Measurements from ENCODE around the gene FAM111A.
"Not testable (repeated sequence)": the region's sequence is repeated elsewhere in the genome, so short reads cannot be mapped to it uniquely, and the experiment has no call there.

The FAM111A gene, protein sequence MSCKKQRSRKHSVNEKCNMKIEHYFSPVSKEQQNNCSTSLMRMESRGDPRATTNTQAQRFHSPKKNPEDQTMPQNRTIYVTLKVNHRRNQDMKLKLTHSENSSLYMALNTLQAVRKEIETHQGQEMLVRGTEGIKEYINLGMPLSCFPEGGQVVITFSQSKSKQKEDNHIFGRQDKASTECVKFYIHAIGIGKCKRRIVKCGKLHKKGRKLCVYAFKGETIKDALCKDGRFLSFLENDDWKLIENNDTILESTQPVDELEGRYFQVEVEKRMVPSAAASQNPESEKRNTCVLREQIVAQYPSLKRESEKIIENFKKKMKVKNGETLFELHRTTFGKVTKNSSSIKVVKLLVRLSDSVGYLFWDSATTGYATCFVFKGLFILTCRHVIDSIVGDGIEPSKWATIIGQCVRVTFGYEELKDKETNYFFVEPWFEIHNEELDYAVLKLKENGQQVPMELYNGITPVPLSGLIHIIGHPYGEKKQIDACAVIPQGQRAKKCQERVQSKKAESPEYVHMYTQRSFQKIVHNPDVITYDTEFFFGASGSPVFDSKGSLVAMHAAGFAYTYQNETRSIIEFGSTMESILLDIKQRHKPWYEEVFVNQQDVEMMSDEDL

DNA sequence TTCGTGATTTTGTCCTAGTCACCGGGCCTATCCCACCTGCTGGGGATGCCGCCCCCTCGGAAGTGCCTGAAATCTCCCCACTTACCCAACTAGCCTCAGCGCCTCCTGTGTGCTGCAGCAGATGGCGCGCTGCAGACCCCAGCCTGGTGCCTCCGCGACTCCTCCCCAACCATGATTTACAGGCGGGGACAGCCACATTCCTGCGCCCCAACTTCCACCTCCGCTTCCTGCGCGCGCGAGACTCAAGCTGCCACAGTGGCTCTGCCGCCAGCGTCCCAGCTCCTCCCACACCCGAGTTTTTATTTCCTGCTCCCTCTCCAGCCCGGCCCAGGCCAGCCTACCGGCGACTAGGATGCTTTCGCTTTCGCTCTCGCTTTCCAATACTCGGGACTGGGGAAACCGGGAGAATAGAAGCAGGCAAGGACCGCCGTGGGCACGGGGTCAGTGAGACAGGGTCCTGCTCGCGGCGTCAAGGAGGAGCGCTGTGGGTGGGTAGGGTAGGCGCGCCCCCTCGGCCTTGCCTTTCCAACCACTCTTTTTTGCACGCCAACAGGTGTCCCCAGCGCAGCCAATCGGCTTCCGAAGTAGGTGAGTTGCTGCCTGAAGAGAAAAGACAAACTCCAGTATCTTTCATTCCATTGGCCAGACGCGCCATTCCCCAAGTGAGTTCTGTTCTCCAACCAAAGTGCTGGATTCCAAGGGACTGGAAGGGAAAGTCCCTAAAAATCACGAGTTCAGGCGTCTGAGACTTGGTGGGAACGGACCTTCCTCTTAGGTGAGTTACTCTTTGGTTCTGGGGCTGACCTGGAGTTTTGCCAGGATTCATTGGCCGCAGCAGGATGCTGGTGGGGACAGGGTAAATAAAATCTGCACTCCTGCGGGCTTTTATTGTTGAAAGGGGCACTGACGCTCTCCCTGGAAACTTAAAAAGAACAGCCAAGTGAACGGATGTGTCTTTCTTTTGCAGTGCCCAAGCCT is at the start of gene FAM111A:
FAM111A (plus strand) TSS at position 327 of the 978 bp plus-strand sequence. CDS start 6,017 bp downstream, outside the sequence.
- peak within 1 kb of the TSS; percentile 89 to 94 for H3K4me3 ChIP-seq (ENCODE audit: low read depth in 1 of 2, low read length in 2 of 2)
- peaks cover 28 to 29% of the 10 kb centered on the region in 2 donors for H3K4me1 ChIP-seq (ENCODE audit: control insufficient read depth in 1 of 2, insufficient read depth in 2 of 2, low read length in 2 of 2)
- peak within 1 kb of the TSS; percentile 98 for H3K27ac ChIP-seq (ENCODE audit: low read depth, low read length)
- peak within 1 kb of the TSS; percentile 88 for H3K9ac ChIP-seq (ENCODE audit: low read depth in 1 of 2, low read length in 2 of 2)
- no peaks in the 10 kb centered on the region for H3K27me3 ChIP-seq (ENCODE audit: control insufficient read depth in 1 of 2, insufficient read depth in 2 of 2, low read length in 2 of 2)
- H3K36me3 ChIP-seq (ENCODE audit: control insufficient read depth in 1 of 2, insufficient read depth in 2 of 2, low read length in 2 of 2): peaks cover 0 to 4% of the 10 kb centered on the region in 2 donors
- no peaks in the 10 kb centered on the region for H3K9me3 ChIP-seq (ENCODE audit: control insufficient read depth in 1 of 2, low read length in 2 of 2)

DNA sequence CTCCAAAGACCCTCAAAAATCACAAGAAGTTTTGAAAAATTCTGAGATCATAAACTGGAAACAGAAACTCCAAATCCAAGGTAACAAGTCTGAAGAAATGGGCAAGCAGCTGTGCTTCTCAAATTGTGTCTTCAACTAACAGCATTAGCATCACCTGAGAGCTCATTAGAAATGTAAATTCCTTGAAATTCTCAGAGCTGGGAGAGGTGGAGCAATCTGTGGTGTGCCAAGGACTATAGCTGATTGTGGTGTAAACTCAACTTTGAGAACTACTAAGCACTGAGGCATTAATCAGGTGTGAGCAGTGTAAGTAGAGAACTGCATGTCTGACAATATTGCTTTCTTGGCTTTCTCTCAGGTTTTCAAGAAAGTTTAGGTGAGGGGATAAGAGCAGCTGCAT is 49.1 kb upstream of the FAM111A start:
- H3K9ac ChIP-seq (ENCODE audit: low read depth in 1 of 2, low read length in 2 of 2); H3K9me3 ChIP-seq (ENCODE audit: control insufficient read depth in 1 of 2, low read length in 2 of 2); H3K4me1 ChIP-seq (ENCODE audit: control insufficient read depth in 1 of 2, insufficient read depth in 2 of 2, low read length in 2 of 2); H3K4me3 ChIP-seq (ENCODE audit: low read depth in 1 of 2, low read length in 2 of 2); H3K36me3 ChIP-seq (ENCODE audit: control insufficient read depth in 1 of 2, insufficient read depth in 2 of 2, low read length in 2 of 2); H3K27ac ChIP-seq (ENCODE audit: low read depth, low read length); H3K27me3 ChIP-seq (ENCODE audit: control insufficient read depth in 1 of 2, insufficient read depth in 2 of 2, low read length in 2 of 2): not testable (repeated sequence)

DNA sequence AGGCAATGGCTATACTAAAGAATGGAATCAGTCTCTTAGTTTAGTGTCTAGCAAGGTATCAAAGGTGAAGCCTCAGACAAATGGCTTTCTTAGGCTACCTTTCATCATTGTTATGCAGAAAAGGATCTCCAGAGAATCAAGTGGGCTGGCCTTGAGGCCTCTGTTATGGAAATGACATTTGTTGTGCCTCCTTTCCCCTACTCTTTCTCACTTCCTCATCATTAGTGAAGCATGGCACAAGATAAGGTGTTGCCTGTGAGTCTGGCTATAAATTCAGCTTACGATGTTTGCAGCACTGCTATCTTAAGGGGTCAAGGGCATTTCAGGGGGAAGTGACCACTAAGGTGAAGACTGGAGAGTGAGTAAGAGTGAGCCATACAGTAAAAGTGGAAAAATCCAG is 47.4 kb upstream of the FAM111A start:
- not testable (repeated sequence) for H3K27ac ChIP-seq (ENCODE audit: low read depth, low read length); H3K9me3 ChIP-seq (ENCODE audit: control insufficient read depth in 1 of 2, low read length in 2 of 2); H3K4me3 ChIP-seq (ENCODE audit: low read depth in 1 of 2, low read length in 2 of 2); H3K4me1 ChIP-seq (ENCODE audit: control insufficient read depth in 1 of 2, insufficient read depth in 2 of 2, low read length in 2 of 2); H3K9ac ChIP-seq (ENCODE audit: low read depth in 1 of 2, low read length in 2 of 2); H3K27me3 ChIP-seq (ENCODE audit: control insufficient read depth in 1 of 2, insufficient read depth in 2 of 2, low read length in 2 of 2); H3K36me3 ChIP-seq (ENCODE audit: control insufficient read depth in 1 of 2, insufficient read depth in 2 of 2, low read length in 2 of 2)

DNA sequence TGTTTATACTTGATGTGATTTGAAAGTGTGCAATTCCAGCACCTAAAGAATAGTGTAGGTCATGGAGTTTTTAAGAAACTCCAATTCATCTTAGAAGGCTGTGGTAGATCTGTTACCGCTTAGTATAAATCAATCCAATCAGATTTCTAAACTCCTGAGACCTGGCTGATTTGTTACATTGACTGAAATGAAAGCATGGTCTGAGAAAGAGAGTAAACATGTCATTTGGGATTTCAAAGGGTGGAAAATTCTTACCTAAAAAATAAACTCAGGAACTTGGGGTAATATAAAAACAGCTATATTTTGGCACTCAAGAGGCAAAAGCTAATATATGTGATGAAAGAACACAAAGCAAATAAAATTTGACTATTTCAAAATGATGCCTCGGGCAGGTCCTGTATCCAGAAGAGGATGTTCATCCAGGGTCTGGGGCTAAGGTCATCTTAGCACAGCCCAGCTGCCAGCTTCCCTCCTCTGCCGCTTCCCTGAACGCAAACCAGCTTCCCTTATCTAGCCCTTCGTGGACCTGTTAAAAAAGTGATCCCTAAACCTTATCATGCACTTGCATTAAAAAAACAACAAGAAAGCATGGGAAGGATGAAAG is 46.6 kb upstream of the FAM111A start:
- not testable (repeated sequence) for H3K9ac ChIP-seq (ENCODE audit: low read depth in 1 of 2, low read length in 2 of 2); H3K4me3 ChIP-seq (ENCODE audit: low read depth in 1 of 2, low read length in 2 of 2); H3K9me3 ChIP-seq (ENCODE audit: control insufficient read depth in 1 of 2, low read length in 2 of 2); H3K4me1 ChIP-seq (ENCODE audit: control insufficient read depth in 1 of 2, insufficient read depth in 2 of 2, low read length in 2 of 2); H3K36me3 ChIP-seq (ENCODE audit: control insufficient read depth in 1 of 2, insufficient read depth in 2 of 2, low read length in 2 of 2); H3K27ac ChIP-seq (ENCODE audit: low read depth, low read length); H3K27me3 ChIP-seq (ENCODE audit: control insufficient read depth in 1 of 2, insufficient read depth in 2 of 2, low read length in 2 of 2)

DNA sequence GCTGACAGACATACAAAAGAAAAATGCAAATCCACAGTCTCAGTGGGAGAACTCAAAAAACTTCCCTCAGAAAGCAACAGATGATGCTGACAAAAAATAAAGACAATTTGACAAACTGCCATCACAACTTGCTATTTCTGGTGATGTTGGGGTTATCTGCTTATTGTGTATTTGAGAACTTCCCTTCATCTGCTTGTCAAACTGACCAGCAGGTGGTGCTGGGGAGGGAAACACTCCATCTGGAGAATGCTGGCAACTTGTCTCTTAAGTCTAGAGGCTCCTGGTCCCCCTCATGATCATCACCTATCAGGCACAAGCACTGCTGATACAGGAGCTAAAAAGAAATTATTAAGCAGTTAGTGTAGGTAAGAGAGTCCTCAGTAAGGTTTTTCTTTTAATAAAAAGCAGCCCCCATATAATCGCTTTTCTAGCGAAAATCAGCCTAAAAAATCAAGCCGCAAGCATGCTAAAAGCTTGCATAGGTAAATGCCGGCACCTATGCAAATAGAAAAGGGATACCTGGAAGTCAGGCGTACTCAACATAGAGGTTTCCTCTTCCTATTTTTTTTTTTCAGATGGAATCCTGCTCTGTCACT is 45.4 kb upstream of the FAM111A start:
- H3K9ac ChIP-seq (ENCODE audit: low read depth in 1 of 2, low read length in 2 of 2): no peak overlapping the region
- no peaks in the 10 kb centered on the region for H3K27me3 ChIP-seq (ENCODE audit: control insufficient read depth in 1 of 2, insufficient read depth in 2 of 2, low read length in 2 of 2)
- no peaks in the 10 kb centered on the region for H3K9me3 ChIP-seq (ENCODE audit: control insufficient read depth in 1 of 2, low read length in 2 of 2)
- H3K4me3 ChIP-seq (ENCODE audit: low read depth in 1 of 2, low read length in 2 of 2): no peak overlapping the region
- H3K36me3 ChIP-seq (ENCODE audit: control insufficient read depth in 1 of 2, insufficient read depth in 2 of 2, low read length in 2 of 2): no peaks in the 10 kb centered on the region
- peaks cover 0 to 5% of the 10 kb centered on the region in 2 donors for H3K4me1 ChIP-seq (ENCODE audit: control insufficient read depth in 1 of 2, insufficient read depth in 2 of 2, low read length in 2 of 2)
- no peak overlapping the region for H3K27ac ChIP-seq (ENCODE audit: low read depth, low read length)

DNA sequence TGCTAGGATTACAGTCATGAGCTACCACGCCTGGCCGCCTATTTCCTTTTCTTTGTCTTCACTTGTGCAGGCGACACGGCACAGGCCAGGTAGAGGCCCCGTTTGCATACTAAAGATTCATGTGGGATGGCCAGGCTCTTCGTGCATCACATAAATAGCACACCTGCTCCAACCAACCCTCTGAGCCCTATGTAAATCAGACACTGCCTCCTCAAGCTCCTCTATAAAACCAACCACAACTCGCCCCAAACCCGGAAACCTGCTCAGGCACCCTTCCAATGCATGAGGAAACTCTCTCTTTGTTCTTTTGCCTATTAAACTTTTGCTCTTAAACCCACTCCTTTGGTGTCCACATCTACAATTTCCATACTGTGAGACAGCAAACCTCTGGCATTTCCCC is 44.7 kb upstream of the FAM111A start:
- H3K4me1 ChIP-seq (ENCODE audit: control insufficient read depth in 1 of 2, insufficient read depth in 2 of 2, low read length in 2 of 2); H3K27ac ChIP-seq (ENCODE audit: low read depth, low read length); H3K9me3 ChIP-seq (ENCODE audit: control insufficient read depth in 1 of 2, low read length in 2 of 2); H3K36me3 ChIP-seq (ENCODE audit: control insufficient read depth in 1 of 2, insufficient read depth in 2 of 2, low read length in 2 of 2); H3K9ac ChIP-seq (ENCODE audit: low read depth in 1 of 2, low read length in 2 of 2); H3K27me3 ChIP-seq (ENCODE audit: control insufficient read depth in 1 of 2, insufficient read depth in 2 of 2, low read length in 2 of 2); H3K4me3 ChIP-seq (ENCODE audit: low read depth in 1 of 2, low read length in 2 of 2): not testable (repeated sequence)

DNA sequence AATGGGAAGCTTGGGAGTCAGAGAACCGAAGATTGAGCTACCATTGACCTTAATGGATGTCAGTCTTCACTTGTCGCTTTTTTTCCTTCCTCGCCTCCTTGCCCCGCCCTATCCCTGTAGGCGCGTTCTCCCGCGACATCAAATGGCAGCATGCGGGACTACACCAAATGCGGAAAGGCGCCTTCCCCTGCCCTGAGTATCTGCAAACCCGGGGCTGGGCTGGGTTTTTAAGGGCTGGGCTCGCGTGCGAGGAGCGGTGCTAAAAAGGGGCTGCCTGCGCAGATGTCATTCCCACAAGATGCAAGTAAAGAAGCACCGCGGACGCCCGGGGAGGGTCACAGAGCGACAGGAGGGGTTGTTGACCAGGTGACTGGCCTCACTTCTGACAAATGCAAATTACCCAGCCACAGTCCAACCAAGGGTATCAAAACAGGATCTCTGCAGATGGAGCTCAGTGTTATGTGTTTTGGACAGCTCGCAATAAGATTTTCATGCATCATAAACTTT is 40.3 kb upstream of the FAM111A start:
- Histone ChIP-seq H3K27me3 (ENCODE audit: control insufficient read depth in 1 of 2, insufficient read depth in 2 of 2, low read length in 2 of 2) (peaks cover 0 to 3% of the 10 kb centered on the region in 2 donors), H3K4me3 (ENCODE audit: low read depth in 1 of 2, low read length in 2 of 2) (peak overlapping the region; percentile 58 to 64), H3K27ac (ENCODE audit: low read depth, low read length) (no peak overlapping the region), H3K4me1 (ENCODE audit: control insufficient read depth in 1 of 2, insufficient read depth in 2 of 2, low read length in 2 of 2) (peaks cover 2 to 12% of the 10 kb centered on the region in 2 donors), H3K36me3 (ENCODE audit: control insufficient read depth in 1 of 2, insufficient read depth in 2 of 2, low read length in 2 of 2) (no peaks in the 10 kb centered on the region), H3K9me3 (ENCODE audit: control insufficient read depth in 1 of 2, low read length in 2 of 2) (no peaks in the 10 kb centered on the region), H3K9ac (ENCODE audit: low read depth in 1 of 2, low read length in 2 of 2) (no peak overlapping the region)

DNA sequence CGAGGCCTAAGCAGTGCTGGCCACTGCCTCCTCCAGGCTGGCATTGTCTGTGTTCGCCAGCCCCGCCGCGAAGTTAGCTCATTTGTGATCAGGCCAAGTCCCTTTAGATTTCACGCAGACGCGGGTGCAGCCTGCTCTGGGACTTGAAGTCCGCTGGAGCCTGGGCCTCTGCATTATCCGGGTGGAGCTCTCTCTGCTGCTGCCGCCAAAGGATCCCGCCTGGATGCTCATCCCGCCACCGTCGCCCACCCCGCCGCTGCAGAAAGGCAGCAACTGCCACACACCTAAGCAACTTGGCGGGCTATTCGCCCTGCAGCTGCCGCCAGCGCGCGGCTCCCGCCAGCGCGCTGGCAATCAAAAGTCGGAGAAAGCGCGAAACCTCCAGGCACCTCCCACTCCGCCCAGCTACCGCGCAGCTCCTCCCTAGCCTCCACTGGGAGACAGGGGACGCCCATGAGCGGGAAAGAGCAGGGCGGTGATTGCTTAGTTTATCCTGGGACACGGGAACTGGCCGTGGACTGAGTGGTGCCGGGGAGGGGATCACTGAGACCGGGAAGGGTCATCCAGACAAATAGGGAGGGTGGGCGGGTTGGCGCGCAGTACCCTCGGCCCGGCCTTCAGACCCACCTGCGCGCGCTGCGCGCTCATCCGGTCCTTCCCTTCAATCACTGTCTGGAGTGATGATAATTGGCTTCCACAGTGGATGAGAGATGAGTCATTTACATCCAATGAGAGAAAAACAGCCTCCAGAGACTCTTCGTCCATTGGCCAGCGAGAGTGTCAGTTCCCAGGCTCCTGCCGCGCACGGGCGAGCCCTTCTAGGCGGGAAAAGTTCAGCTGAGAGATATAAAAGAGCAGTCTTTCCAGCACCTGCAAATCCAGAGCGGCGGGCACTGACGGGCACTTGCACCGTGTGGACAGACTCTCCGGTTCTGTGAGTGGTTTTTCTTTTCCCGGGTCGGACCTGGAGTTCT is 36.0 kb upstream of the FAM111A start, which contains the start of gene FAM111B:
FAM111B (plus strand) TSS at position 875 of the 974 bp plus-strand sequence. CDS start 2,389 bp downstream, outside the sequence.
- Histone ChIP-seq H3K9me3 (ENCODE audit: control insufficient read depth in 1 of 2, low read length in 2 of 2) (no peaks in the 10 kb centered on the region), H3K27ac (ENCODE audit: low read depth, low read length) (no peak within 1 kb of the TSS)

More for the DNA sequence above, 36.0 kb upstream of the FAM111A start, which contains the start of gene FAM111B:
- peak within 1 kb of the TSS; percentile 62 to 70 for H3K4me3 ChIP-seq (ENCODE audit: low read depth in 1 of 2, low read length in 2 of 2)
- H3K4me1 ChIP-seq (ENCODE audit: control insufficient read depth in 1 of 2, insufficient read depth in 2 of 2, low read length in 2 of 2): peaks cover 4 to 16% of the 10 kb centered on the region in 2 donors
- H3K9ac ChIP-seq (ENCODE audit: low read depth in 1 of 2, low read length in 2 of 2): peak within 1 kb of the TSS; percentile 12 to 38
- H3K27me3 ChIP-seq (ENCODE audit: control insufficient read depth in 1 of 2, insufficient read depth in 2 of 2, low read length in 2 of 2): peaks cover 0 to 3% of the 10 kb centered on the region in 2 donors
- H3K36me3 ChIP-seq (ENCODE audit: control insufficient read depth in 1 of 2, insufficient read depth in 2 of 2, low read length in 2 of 2): no peaks in the 10 kb centered on the region

Data from duodenal mucosa (tissue), 2 donors.